Raji (cell line): ENCODE results near the gene CD163L1.

Experiments used
- POLR2A ChIP-seq: IDR thresholded peaks from 2 replicates; pipeline ENCODE4 v1.6.1; 2011; ENCODE audit warnings: low read depth, low read length, control low read depth; ENCODE audit not compliant: insufficient read depth

Gene CD163L1

GRCh38 chr12:7361265-7361664 is 82.7 kb downstream of the CD163L1 start:
- no peak for TF ChIP-seq POLR2A

GRCh38 chr12:7354529-7354928 is 89.4 kb downstream of the CD163L1 start:
- no peak for TF ChIP-seq POLR2A

GRCh38 chr12:7352661-7353060 is 91.3 kb downstream of the CD163L1 start:
- no peak for TF ChIP-seq POLR2A

GRCh38 chr12:7351177-7351576 is 92.8 kb downstream of the CD163L1 start:
- TF ChIP-seq POLR2A = no peak

GRCh38 chr12:7349418-7349817 is 94.5 kb downstream of the CD163L1 start:
- TF ChIP-seq POLR2A = no peak

GRCh38 chr12:7346551-7347225 is 97.3 kb downstream of the CD163L1 start:
- no peak for TF ChIP-seq POLR2A

GRCh38 chr12:7344833-7345606 is 98.9 kb downstream of the CD163L1 start:
- TF ChIP-seq POLR2A = no peak

- TF ChIP-seq POLR2A = no peak
These were observed 104.3 kb downstream of the CD163L1 start for GRCh38 chr12:7339675-7340074.

GRCh38 chr12:7327918-7328317 is 116.0 kb downstream of the CD163L1 start:
- no peak for TF ChIP-seq POLR2A

GRCh38 chr12:7324176-7324575 is 119.8 kb downstream of the CD163L1 start:
- TF ChIP-seq POLR2A = no peak

GRCh38 chr12:7322599-7322998 is 121.4 kb downstream of the CD163L1 start:
- no peak for TF ChIP-seq POLR2A

- no peak for TF ChIP-seq POLR2A
These were observed 122.3 kb downstream of the CD163L1 start for GRCh38 chr12:7321624-7322023.

GRCh38 chr12:7319930-7320329 is 124.0 kb downstream of the CD163L1 start:
- TF ChIP-seq POLR2A = no peak

GRCh38 chr12:7310070-7310469 is 133.9 kb downstream of the CD163L1 start:
- TF ChIP-seq POLR2A = no peak
